Urothelium cell line (cell line): Measurements from ENCODE around the gene EDC3.
"Not testable (repeated sequence)": the region's sequence is repeated elsewhere in the genome, so short reads cannot be mapped to it uniquely, and the experiment has no call there.

ENCODE experiments used
- DNase-seq: peaks from one replicate; pipeline ENCODE4 v3.0.0; 2011; ENCODE audit warnings: low spot score, mixed read lengths
- FAIRE-seq: peaks from 2 replicates; lab custom pipeline; 2011; peaks lifted over from hg19 to GRCh38; lab: Jason Lieb, UNC

Gene EDC3

GRCh38 chr15:74612677-74613076, 83.1 kb downstream of the EDC3 start:
- DNase-seq, result no peak
- FAIRE-seq, result no peak

- FAIRE-seq (no peak), DNase-seq (no peak)
These were observed 84.0 kb downstream of the EDC3 start for GRCh38 chr15:74611834-74612233.

- no peak for FAIRE-seq
- DNase-seq, result no peak
These were observed 84.5 kb downstream of the EDC3 start for GRCh38 chr15:74611341-74611740.

- FAIRE-seq (no peak), DNase-seq (no peak)
These were observed 85.4 kb downstream of the EDC3 start for GRCh38 chr15:74610302-74610951.

GRCh38 chr15:74609938-74610301, 85.9 kb downstream of the EDC3 start:
- no peak for DNase-seq
- FAIRE-seq, result no peak

GRCh38 chr15:74608786-74609185, 87.0 kb downstream of the EDC3 start:
- FAIRE-seq (no peak), DNase-seq (no peak)

- FAIRE-seq (no peak), DNase-seq (no peak)
These were observed 90.1 kb downstream of the EDC3 start for GRCh38 chr15:74605795-74606150.

- no peak for DNase-seq
- FAIRE-seq, result no peak
These were observed 90.6 kb downstream of the EDC3 start for GRCh38 chr15:74604983-74605794.

- no peak for FAIRE-seq
- DNase-seq, result no peak
These were observed 91.8 kb downstream of the EDC3 start for GRCh38 chr15:74603789-74604705.

- FAIRE-seq (no peak), DNase-seq (no peak)
These were observed 92.6 kb downstream of the EDC3 start for GRCh38 chr15:74603026-74603788.

- DNase-seq (no peak), FAIRE-seq (no peak)
These were observed 96.7 kb downstream of the EDC3 start for GRCh38 chr15:74599156-74599555.

GRCh38 chr15:74598126-74598842, 97.5 kb downstream of the EDC3 start:
- DNase-seq (peak; percentile 55), FAIRE-seq (no peak)

- not testable (repeated sequence) for DNase-seq, FAIRE-seq
These were observed 98.6 kb downstream of the EDC3 start for GRCh38 chr15:74597146-74597705.

GRCh38 chr15:74596736-74597135, 99.1 kb downstream of the EDC3 start:
- not testable (repeated sequence) for FAIRE-seq, DNase-seq

GRCh38 chr15:74595271-74595670, 100.6 kb downstream of the EDC3 start:
- FAIRE-seq (no peak), DNase-seq (no peak)

GRCh38 chr15:74594455-74594854, 101.4 kb downstream of the EDC3 start:
- DNase-seq, result no peak

GRCh38 chr15:74593122-74593521, 102.7 kb downstream of the EDC3 start:
- DNase-seq (no peak), FAIRE-seq (no peak)

More at GRCh38 chr15:74594455-74594854, 101.4 kb downstream of the EDC3 start:
- no peak for FAIRE-seq

GRCh38 chr15:74592222-74592621, 103.6 kb downstream of the EDC3 start:
- FAIRE-seq (no peak), DNase-seq (no peak)

GRCh38 chr15:74589826-74590225, 106.0 kb downstream of the EDC3 start:
- DNase-seq, result no peak
- FAIRE-seq, result no peak

- DNase-seq, result no peak
- no peak for FAIRE-seq
These were observed 110.0 kb downstream of the EDC3 start for GRCh38 chr15:74585857-74586256.
